ENCODE data around the gene MYBBP1A.

- TF ChIP-seq POLR2A (IDR thresholded peaks at IDR 0.05) (no peak), CTCF (IDR thresholded peaks at IDR 0.05) (no peak)
Measured at GRCh38 chr17:4598776-4599504, 43.8 kb upstream of the MYBBP1A start.
